HG03442 (cell line): ENCODE results near the gene TLK1.

Experiments used
- ATAC-seq: cut with Tn5 transposase; IDR thresholded peaks from one replicate; pipeline ENCODE4 v1.9.1; 2021; ENCODE audit warnings: mild to moderate bottlenecking, moderate library complexity; ENCODE audit not compliant: unreplicated experiment

Gene TLK1

DNA sequence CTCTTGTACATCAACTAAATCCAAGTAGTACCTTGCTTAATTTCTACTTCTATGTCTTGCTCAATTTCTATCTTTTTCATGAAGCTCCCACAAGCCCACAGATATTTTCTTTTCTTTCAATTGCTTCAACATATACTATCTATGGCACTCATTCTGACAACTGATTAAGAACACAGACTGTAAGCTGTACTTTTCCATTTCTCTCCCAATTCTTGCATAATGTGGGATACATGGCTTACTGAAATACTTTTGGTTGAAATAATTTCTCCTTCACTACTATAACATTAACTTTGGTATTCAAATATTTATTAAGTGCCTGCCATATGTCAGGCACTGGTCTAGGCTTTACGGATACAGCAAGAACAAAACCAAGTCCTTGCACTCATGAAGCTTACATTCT is 146.8 kb downstream of the TLK1 start:
- no peak for ATAC-seq

DNA sequence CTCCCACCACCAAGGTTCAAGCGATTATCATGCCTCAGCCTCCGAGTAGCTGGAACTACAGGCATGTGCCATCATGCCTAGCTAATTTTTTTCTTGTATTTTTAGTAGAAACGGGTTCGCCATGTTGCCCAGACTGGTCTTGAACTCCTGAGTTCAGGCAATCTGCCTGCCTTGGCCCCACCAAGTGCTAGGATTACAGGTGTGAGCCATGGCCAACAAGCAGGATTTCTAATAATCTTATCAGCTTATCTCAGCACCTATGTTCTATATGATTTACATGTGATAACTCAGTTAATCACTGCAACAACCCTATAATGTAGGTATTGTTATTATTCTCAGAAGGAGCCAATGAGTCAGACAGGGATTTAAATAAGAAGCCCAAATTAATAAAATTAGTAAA is 151.3 kb downstream of the TLK1 start:
- ATAC-seq, result no peak

DNA sequence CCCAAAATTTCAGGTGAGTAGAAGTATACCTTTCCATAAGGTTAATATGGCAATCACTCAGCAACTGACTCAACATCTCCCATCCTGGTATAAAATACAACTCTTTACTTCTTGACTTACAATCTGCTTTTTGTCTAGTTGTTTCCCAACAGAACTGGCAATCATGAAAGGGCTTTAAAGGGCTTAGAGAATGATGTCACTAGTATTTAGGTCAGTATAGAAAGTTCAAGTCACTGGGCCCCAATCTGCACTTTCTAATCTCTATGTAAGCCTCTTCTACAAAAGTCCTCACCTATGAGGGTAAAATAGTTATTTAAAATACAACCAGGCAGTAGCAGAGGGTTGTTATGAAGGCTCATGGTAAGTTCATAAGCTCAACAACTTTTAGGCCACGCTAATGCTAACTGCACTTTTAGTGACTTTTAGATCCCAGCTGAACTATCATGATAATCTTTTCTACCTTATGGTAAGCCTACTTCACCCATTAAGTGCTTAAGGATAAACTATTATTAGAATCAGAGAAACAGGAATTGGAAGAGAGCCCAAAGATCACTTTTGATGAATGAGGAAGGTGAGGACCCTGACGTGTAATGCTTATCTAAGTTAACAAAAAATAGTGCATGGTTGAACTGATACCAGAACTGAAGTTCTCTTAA is 152.0 kb downstream of the TLK1 start:
- ATAC-seq, result no peak

GRCh38 chr2:171004833-171005232 is 155.9 kb downstream of the TLK1 start:
- no peak for ATAC-seq

DNA sequence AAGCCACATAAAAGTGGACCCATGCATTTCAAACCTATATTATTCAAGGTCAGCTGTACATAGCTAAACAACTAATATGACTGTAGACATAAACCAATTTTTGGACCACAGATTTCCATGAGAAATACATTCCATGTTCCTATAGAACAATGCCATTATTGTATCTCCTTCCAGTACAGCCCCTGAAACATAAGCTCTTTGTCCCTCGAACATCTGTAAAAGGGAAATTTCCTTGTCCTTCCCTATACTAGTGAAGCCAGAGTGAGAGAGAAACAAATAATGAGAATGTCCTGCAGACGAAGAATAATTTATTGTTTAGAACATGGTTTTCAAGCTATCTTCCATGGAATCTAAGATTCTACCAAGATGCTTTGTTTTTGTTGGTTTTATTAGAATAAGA is 156.3 kb downstream of the TLK1 start:
- ATAC-seq, result no peak

GRCh38 chr2:170999654-171000053 is 161.0 kb downstream of the TLK1 start:
- ATAC-seq, result no peak

GRCh38 chr2:170997893-170998597 is 162.6 kb downstream of the TLK1 start:
- no peak for ATAC-seq

GRCh38 chr2:170996316-170996715 is 164.4 kb downstream of the TLK1 start:
- no peak for ATAC-seq

DNA sequence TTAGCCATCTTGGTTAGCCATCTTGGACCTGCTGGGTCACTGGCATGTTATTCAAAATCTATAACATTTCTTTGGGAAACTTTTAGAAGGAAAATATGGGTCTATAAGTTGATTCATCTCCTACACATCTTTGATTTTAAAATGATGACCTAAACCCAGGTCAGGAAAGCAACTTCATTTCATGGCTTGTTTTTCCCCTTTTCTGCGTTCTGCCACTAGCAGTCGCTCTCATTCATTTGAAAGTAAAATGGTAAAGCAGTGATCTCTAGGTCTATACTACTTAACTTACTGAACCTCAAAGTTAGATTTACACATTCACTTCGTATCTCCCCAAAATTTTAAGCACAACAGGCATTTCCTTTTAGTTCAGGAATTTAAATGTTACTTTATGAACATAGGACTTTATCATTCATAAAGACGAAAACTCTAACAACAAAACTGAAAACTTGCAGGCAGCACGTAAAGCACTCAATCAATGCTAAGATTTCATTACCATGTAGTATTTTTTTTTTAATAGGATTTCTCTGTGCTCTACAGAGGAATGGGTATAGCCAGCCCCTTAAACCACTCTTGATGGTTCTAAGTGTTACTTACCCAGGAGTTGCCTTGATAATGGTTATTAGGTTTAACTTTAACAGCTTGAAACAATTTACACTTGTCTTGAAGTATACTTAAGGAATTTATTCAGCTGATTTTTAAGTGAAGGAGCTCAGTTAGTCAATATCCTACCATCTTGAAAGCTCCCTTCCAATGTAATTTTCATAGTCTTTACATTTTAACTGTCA is 169.1 kb downstream of the TLK1 start:
- ATAC-seq, result no peak

GRCh38 chr2:170986566-170987258 is 174.0 kb downstream of the TLK1 start:
- no peak for ATAC-seq

DNA sequence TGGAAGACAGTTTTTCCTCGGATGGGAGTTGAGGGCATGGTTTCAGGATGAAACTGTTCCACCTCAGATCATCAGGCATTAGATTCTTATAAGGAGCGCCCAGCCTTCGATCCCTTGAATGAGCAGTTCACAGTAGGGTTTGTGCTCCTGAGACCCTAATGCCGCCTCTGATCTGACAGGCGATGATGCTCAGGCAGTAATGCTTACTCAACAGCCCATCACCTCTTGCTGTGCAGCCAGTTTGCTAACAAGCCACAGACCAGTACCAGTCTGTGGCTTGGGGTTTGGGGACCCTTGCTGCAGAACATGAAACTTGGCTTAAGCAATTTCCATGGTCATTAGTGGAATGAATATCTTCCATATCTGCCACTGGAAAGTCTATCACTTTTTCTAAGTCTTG is 175.3 kb downstream of the TLK1 start:
- no peak for ATAC-seq

DNA sequence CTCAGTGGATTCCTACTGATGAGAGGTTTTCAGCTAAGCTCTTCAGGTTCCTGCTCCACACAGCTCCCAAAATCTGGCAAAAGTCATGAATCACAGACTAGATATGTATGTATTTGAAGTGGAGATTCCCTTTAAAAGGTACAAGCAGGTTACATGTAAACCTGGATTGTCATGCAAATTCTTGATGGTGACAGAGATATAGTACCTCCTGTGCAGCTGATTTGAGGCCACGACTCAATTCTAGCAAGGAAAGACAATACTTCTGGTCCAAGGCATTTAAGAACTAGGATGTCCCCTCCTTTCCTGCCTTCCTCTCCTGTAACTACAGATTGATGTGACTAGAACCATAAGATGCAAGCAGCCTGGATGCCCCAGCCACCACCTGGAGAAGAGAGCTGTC is 176.6 kb downstream of the TLK1 start:
- no peak for ATAC-seq

DNA sequence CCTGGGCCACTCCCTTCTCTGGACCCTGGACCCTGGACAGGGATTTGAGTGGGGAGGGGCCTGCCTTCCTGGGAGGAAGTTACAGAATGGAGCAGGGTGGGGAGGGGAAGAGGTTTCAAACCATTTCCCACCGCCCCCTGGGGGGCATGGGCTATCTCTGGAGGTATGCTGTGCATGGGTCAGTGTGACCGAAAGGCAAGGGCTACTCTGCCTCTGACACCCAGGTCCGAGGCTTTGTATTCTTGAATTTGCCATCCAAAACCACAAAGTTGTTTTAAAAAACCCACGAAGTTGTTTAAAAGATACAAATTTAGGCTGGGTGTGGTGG is 184.8 kb downstream of the TLK1 start:
- no peak for ATAC-seq

- no peak for ATAC-seq
Measured at GRCh38 chr2:170975127-170975942, 185.4 kb downstream of the TLK1 start.

DNA sequence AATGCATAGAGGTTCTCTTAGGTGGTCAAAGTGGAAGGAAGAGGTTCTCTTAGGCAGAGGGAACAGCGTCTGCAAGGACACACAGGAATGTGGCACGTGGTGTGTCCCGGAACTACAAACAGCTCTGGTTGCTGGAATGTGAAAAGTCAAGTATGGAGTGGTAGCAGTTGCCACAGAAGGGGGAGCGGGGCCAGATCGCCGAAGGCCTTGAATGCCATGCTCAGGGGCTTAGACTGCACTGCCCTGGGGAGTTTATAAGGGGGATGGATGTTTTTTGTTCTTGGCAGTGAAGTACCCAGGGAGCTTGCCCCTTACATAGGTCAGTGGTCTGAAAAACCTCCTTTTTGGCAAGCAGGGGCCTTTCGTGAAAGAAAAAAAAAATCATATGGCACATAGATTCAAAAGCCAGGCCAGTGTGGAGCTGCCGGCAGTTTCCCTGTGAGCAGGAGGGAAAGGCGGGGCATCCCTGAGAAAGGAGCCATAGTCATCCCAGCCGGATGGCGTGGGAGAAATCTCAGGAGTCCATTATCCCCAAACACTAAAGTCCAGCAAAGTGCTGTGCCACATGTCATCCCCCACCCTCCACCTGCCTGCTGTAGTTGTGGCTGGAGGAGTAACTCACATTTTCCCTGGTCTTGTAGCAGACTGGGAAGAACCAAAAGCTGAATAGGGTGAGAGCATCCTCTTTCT is 186.2 kb downstream of the TLK1 start:
- no peak for ATAC-seq

- peak; percentile 81 for ATAC-seq
Measured at GRCh38 chr2:170973492-170974303, 187.0 kb downstream of the TLK1 start.

DNA sequence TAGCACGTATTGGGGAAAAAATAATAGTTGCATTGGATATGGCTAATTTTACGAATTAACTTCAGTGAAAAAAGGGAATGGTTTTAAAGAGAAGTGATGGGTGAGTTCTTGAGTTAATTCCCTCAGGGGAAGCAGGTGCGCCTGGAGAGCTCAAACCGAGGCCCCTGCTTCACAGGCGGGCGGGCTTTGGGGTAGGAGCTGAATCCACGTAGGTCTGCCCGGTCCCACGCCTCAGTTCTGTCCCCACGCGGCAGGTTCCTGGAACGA is 187.5 kb downstream of the TLK1 start:
- ATAC-seq, result no peak

GRCh38 chr2:170972296-170973224 is 188.1 kb downstream of the TLK1 start:
- ATAC-seq, result no peak
